GM12872 (cell line): ENCODE data around the gene TMEM221.

ENCODE experiments used
- CTCF ChIP-seq: IDR thresholded peaks from 3 replicates; pipeline ENCODE4 v1.5.1; 2011; ENCODE audit warnings: low read depth, mild to moderate bottlenecking, low read length, moderate library complexity; ENCODE audit not compliant: insufficient read depth

The TMEM221 gene

GRCh38 chr19:17398902-17399527 is 49.5 kb downstream of the TMEM221 start:
- TF ChIP-seq CTCF, result no peak

- TF ChIP-seq CTCF, result peak; percentile 90
Measured at GRCh38 chr19:17394891-17395415, 53.5 kb downstream of the TMEM221 start.

GRCh38 chr19:17393914-17394313 is 54.6 kb downstream of the TMEM221 start, which contains the start of gene CCDC194:
CCDC194 (minus strand) TSS chr19:17394196; CDS start chr19:17394158, 38 bp downstream.
- no peak for TF ChIP-seq CTCF

GRCh38 chr19:17393002-17393401 is 55.5 kb downstream of the TMEM221 start:
- TF ChIP-seq CTCF, result no peak

- no peak; the same call in 2 of the 3 replicates for TF ChIP-seq CTCF
Measured at GRCh38 chr19:17391371-17392151, 56.9 kb downstream of the TMEM221 start.

GRCh38 chr19:17390665-17391370 is 57.6 kb downstream of the TMEM221 start:
- peak; percentile 75 for TF ChIP-seq CTCF
